ENCODE measurements around the gene LRRTM1.

The LRRTM1 gene

DNA sequence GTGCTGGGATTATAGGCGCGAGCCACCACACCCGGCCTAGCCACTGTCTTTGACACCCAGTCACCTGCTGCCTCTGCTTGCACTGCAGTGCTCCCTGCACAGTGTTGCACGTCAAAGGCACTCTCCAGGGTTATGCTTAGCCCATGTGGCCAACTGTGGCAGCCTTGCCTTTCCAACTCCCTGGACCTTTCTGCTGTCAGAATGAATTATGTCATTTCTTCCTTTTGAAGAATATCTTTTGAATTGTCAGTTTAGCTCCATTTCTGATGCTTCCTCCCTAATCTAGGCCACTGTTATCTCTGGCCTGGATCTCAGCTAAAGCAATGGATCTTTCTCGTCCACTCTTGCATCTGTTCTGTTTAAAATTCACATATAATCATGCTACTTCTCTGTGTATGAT, 29.3 kb upstream of the LRRTM1 start:
- TF ChIP-seq, protein P1, sequence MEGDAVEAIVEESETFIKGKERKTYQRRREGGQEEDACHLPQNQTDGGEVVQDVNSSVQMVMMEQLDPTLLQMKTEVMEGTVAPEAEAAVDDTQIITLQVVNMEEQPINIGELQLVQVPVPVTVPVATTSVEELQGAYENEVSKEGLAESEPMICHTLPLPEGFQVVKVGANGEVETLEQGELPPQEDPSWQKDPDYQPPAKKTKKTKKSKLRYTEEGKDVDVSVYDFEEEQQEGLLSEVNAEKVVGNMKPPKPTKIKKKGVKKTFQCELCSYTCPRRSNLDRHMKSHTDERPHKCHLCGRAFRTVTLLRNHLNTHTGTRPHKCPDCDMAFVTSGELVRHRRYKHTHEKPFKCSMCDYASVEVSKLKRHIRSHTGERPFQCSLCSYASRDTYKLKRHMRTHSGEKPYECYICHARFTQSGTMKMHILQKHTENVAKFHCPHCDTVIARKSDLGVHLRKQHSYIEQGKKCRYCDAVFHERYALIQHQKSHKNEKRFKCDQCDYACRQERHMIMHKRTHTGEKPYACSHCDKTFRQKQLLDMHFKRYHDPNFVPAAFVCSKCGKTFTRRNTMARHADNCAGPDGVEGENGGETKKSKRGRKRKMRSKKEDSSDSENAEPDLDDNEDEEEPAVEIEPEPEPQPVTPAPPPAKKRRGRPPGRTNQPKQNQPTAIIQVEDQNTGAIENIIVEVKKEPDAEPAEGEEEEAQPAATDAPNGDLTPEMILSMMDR (IDR thresholded peaks at IDR 0.05; ENCODE audit: low read depth, low read length, missing control alignments), result no peak
- no peak for DNase-seq (ENCODE audit: low read depth)
- no peak overlapping the region for H3K4me3 ChIP-seq (ENCODE audit: low read depth, low read length)

DNA sequence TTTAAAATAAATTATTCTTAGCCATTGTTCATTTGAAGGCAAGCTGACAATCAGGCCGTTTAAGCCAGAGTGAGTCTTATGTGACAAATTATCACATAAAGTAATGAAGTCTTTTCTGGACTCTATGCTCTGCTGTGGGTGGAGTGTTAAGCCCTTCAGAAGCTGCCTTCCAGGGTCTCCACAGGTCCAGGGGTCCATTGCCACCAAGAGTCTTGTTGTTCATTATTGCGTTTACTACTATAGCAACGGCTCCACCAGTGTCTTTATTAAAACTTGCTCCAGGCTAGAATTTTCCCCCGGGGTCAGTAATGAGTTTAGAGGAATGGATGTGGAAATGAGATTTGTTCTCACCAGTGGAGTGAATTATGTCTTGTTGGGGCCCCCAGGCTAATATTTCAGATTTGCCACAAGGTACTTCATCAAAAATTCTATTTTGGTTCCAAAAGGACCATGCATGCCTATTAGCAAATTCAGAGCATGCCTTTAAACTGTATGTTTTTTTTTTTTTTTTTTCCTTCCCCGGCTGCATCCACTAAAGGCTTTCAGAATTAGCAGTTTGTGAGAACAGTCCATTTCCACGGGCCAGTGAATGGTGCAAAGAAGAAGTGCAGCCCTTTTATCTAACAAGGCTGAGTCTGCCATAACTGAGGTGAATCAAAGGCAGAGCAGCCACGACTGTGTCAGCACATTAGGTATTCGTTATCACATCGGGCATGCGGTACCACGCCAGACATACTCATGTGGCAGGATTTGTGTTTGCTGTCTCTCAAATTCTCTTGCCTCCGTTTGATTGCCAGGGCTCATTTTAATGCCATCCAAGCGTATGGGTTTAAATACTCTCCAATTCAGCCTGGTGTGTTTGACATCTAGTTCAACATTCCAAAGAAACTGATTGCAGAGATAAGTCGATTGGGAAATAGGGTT, 26.2 kb upstream of the LRRTM1 start:
- no peak for DNase-seq (ENCODE audit: low read depth)
- TF ChIP-seq, protein P1 (IDR thresholded peaks at IDR 0.05; ENCODE audit: low read depth, low read length, missing control alignments), result no peak
- no peak overlapping the region for H3K4me3 ChIP-seq (ENCODE audit: low read depth, low read length)

DNA sequence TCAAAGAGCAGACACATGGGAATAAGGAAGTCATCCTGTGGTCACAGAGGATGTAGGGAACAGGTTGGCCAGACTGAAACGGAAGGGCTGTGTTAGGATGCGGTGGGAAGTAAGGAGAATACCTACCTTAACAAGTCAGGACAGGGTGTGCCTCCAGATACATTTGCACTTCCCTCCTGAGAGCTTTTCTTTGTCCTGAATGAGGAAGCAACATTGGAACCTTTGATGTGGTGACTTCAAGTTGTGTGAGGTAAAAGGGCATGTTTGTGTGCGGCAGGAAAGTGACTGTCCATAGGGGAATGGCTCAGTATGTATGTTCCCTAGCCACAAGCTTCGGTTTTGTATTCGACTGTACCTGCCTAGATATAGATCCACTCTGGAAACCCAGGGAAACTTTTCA, 24.9 kb upstream of the LRRTM1 start:
- TF ChIP-seq, protein P1 (IDR thresholded peaks at IDR 0.05; ENCODE audit: low read depth, low read length, missing control alignments), result no peak
- H3K4me3 ChIP-seq (ENCODE audit: low read depth, low read length), result no peak overlapping the region
- DNase-seq (ENCODE audit: low read depth), result no peak

DNA sequence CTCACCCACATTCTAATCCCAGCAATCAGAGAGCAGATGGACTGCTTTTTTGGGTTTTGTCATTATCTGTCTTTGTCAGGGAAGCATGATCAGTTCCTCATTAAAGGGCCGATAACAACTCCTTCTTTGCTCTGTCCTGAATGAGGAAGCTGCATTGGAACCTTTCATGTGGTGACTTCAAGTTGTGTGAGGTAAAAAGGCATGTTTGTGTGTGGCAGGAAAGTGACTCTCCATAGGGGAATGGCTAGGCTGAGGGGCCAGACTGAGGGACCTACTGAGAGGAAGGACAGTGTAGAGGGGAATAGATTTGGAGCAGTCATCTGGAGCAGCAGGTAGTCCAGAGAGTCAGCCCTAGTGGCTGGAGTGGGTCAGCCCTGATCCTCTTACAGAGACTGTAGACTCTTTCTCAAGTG, 23.6 kb upstream of the LRRTM1 start:
- DNase-seq (ENCODE audit: low read depth), result no peak
- no peak overlapping the region for H3K4me3 ChIP-seq (ENCODE audit: low read depth, low read length)
- TF ChIP-seq, protein P1 (IDR thresholded peaks at IDR 0.05; ENCODE audit: low read depth, low read length, missing control alignments), result no peak

DNA sequence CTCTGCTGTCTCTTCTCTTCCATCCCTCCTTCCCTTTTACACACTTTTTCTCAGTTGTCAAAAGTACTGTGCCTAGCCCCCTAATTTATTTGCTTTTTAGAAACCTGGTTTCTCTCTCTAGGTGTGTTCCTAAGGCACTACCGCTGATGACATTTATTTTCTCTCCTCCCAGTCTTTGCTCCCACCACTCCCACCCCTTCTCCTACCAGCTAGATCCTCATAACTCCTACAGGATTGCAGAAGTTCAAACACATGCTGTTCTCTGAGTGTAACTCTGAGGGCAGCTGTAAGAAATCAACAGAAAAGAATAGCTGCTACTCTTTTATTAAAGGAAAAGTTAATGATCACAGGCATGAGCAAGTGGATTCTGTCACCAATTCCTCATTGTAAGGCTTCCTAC, 22.3 kb upstream of the LRRTM1 start:
- no peak for DNase-seq (ENCODE audit: low read depth)
- H3K4me3 ChIP-seq (ENCODE audit: low read depth, low read length), result no peak overlapping the region

DNA sequence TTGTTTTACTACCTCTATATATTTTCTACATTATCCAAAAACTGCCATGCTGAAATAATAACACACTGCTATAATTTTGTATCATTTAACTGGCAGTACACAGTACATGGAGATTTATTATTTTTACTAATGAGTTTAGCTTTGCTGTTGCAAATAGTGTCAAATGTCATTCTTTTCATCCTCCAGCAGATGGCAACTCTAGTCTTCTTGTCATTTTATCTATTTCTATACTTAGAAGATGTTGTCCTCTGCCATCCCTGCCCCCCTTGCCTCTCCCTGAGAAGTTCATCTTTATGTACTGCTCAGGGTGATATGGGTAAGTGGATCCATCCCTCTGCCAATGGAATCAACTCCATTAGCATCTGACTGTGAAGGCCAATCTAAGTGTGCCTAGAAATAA, 21.7 kb upstream of the LRRTM1 start:
- no peak overlapping the region for H3K4me3 ChIP-seq (ENCODE audit: low read depth, low read length)
- TF ChIP-seq, protein P1 (IDR thresholded peaks at IDR 0.05; ENCODE audit: low read depth, low read length, missing control alignments), result no peak
- no peak for DNase-seq (ENCODE audit: low read depth)

More for the DNA sequence above, 22.3 kb upstream of the LRRTM1 start:
- TF ChIP-seq, protein P1 (IDR thresholded peaks at IDR 0.05; ENCODE audit: low read depth, low read length, missing control alignments), result no peak

DNA sequence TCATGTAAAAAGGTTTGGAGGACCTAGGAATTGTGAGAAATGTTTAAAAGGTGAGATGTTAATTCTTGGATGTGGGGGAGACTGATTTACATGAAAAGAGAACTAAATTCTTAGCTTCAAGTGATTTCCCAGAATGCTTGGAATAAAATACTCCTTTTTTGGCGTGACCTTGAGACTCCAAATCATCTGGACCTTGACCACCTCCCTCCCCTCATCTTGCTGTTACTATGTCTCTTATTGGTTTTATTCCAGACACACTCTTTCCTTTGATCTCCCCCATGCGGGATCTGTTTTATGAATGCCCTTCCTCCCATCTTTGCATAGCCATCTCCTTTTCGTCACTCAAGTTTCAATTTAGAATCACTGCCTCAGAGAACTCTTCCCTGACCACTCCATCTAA, 20.0 kb upstream of the LRRTM1 start:
- no peak overlapping the region for H3K4me3 ChIP-seq (ENCODE audit: low read depth, low read length)
- TF ChIP-seq, protein P1 (IDR thresholded peaks at IDR 0.05; ENCODE audit: low read depth, low read length, missing control alignments), result no peak
- DNase-seq (ENCODE audit: low read depth), result no peak
